Measurements from ENCODE around the gene CCNY.

DNA sequence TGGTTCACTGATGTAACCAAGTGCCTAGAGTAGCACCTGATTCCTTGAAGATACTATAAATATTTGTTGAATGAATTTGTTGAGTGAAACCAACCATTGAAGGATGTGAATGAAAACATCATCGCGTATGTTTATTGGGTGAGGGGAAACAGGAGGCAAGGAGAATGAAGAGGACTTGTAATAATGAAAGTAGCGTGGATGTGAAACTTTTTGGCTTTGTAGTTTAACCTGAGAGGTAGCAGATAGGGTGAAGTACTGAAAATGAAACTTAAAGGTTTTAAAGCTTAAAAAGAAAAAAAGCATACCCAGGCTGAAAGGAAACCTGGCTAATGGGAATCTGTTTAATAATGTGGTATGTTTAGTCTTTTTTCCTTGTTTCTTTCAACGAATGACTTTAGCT, 5.2 kb downstream of the CCNY start:
- TF ChIP-seq, protein P1, sequence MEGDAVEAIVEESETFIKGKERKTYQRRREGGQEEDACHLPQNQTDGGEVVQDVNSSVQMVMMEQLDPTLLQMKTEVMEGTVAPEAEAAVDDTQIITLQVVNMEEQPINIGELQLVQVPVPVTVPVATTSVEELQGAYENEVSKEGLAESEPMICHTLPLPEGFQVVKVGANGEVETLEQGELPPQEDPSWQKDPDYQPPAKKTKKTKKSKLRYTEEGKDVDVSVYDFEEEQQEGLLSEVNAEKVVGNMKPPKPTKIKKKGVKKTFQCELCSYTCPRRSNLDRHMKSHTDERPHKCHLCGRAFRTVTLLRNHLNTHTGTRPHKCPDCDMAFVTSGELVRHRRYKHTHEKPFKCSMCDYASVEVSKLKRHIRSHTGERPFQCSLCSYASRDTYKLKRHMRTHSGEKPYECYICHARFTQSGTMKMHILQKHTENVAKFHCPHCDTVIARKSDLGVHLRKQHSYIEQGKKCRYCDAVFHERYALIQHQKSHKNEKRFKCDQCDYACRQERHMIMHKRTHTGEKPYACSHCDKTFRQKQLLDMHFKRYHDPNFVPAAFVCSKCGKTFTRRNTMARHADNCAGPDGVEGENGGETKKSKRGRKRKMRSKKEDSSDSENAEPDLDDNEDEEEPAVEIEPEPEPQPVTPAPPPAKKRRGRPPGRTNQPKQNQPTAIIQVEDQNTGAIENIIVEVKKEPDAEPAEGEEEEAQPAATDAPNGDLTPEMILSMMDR (IDR thresholded peaks at IDR 0.05), result no peak
- TF ChIP-seq POLR2A (IDR thresholded peaks at IDR 0.05) (no peak), POLR2AphosphoS5 (IDR thresholded peaks at IDR 0.05) (no peak)

Data from prostate gland (tissue), 2 donors.